HepG2 (cell line): ENCODE results near the gene PSD4. TPM values are rescaled to one million over a fixed set of nuclear protein-coding genes. Genes with fewer than 3 reads are reported as not detected.

Source experiments
- ATAD3A ChIP-seq: sonication (generic); formaldehyde crosslinking; IDR thresholded peaks from 2 replicates; pipeline ENCODE4 v1.4.0; 2020; ENCODE audit warnings: missing genetic modification reagents
- GABPB1 ChIP-seq: IDR thresholded peaks from 2 replicates; pipeline ENCODE4 v1.6.1; 2016; ENCODE audit warnings: mild to moderate bottlenecking, missing genetic modification reagents, moderate library complexity, missing compliant biosample characterization
- NFATC3 ChIP-seq: sonication (generic); formaldehyde crosslinking; IDR thresholded peaks from 2 replicates; pipeline ENCODE4 v1.5.1; 2020; ENCODE audit warnings: mild to moderate bottlenecking, missing genetic modification reagents
- NFIB ChIP-seq: sonication (generic); formaldehyde crosslinking; IDR thresholded peaks from 2 replicates; pipeline ENCODE4 v1.9.0; 2021; ENCODE audit warnings: missing genetic modification reagents, mild to moderate bottlenecking, borderline replicate concordance
- SATB2 ChIP-seq: sonication (generic); formaldehyde crosslinking; IDR thresholded peaks from 2 replicates; pipeline ENCODE4 v1.5.0; 2020; ENCODE audit warnings: missing genetic modification reagents
- SPEN ChIP-seq: sonication (generic); formaldehyde crosslinking; IDR thresholded peaks from 2 replicates; pipeline ENCODE4 v1.5.1; 2020; ENCODE audit warnings: low read depth, mild to moderate bottlenecking, missing genetic modification reagents
- TEAD3 ChIP-seq: optimal IDR thresholded peaks from 2 replicates; pipeline ENCODE3; 2016; ENCODE audit warnings: borderline replicate concordance
- ZNF589 ChIP-seq: sonication (generic); formaldehyde crosslinking; conservative IDR thresholded peaks from 2 replicates; pipeline ENCODE4 v1.8.0; 2022; ENCODE audit warnings: mild to moderate bottlenecking, moderate library complexity, missing genetic modification reagents
- ZNF614 ChIP-seq: IDR thresholded peaks from 2 replicates; pipeline ENCODE4 v1.6.1; 2018; ENCODE audit warnings: missing biosample characterization, missing genetic modification reagents, inconsistent platforms, borderline replicate concordance
- ZNF839 ChIP-seq: sonication (generic); formaldehyde crosslinking; IDR thresholded peaks from 2 replicates; pipeline ENCODE4 v1.4.0; 2020; ENCODE audit warnings: missing genetic modification reagents, mild to moderate bottlenecking, borderline replicate concordance
- ZSCAN9 ChIP-seq: IDR thresholded peaks from 2 replicates; pipeline ENCODE4 v1.6.1; 2016; ENCODE audit warnings: borderline replicate concordance
- polyA plus RNA-seq, 8 experiments: library from polyadenylated mRNA; depleted of rRNA in 3 of 8; stranded (reverse) in 7 of 8; unstranded in 1 of 8; fragments of >200 nt; fragmentation: Illumina TruSeq in 4 of 8; extraction: Trizol in 4 of 8; gene quantifications; 2 replicates each; pipeline versions ENCODE4 v1.2.1 to v1.2.3, GENCODE V29; 2011 to 2016; ENCODE audit warnings: low read depth in 4 of 8, missing spikeins in 1 of 8, mixed read lengths in 1 of 8; ENCODE audit not compliant: insufficient read depth in 1 of 8
- total RNA-seq, 5 experiments: library from RNA; depleted of rRNA; stranded (reverse); fragments of >200 nt; fragmentation: Illumina TruSeq; extraction: Trizol; gene quantifications; 2 replicates each; pipeline ENCODE4 v1.2.3, GENCODE V29; 2016; ENCODE audit warnings: low read depth in 1 of 5
- TF ChIP-seq, protein P1 (sequence below): IDR thresholded peaks from 2 replicates; pipeline ENCODE4 v1.6.1; 2018; ENCODE audit warnings: missing genetic modification reagents, mild to moderate bottlenecking, missing compliant biosample characterization
- TF ChIP-seq, protein P2 (sequence below): IDR thresholded peaks from 2 replicates; pipeline ENCODE4 v1.6.1; 2016; ENCODE audit warnings: low read depth, missing genetic modification reagents, missing compliant biosample characterization
- TF ChIP-seq, protein P3 (sequence below): IDR thresholded peaks from 2 replicates; pipeline ENCODE4 v1.6.1; 2012; ENCODE audit warnings: low read length, improper control_type of control experiment
- TF ChIP-seq, protein P4 (sequence below): sonication (generic); formaldehyde crosslinking; conservative IDR thresholded peaks from 2 replicates; pipeline ENCODE4 v1.4.0; 2020; ENCODE audit warnings: mild to moderate bottlenecking, missing genetic modification reagents, moderate library complexity

PSD4 gene
- total and polyA plus RNA-seq, 2 of the 13 experiments (the other 11 are each of a cell fraction or from before 2014, with no cell fraction given), result 5.8 to 9.4 TPM

DNA sequence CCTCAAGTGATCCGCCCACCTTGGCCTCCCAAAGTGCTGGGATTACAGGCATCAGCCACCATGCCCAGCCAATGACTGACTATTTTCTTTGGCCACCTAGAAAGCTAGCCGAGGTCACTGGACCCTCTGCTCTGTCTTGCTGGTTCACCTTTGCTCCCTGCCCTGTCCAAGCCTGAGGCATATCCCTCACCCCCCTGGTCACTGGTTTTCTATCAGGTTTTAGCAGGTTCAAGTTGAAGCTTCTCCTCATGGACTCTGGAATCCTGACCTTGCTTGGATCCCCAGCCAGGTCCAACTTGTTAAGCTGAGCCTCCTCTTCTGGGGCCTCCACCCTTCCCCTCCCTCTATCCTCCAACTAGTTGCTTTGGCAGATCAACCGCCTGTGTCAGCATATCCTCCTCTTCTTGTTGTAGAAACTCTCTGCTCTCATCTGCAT is 71.5 kb downstream of the PSD4 start (continued):
- TF ChIP-seq ZNF839 (CRISPR knock-in tag) (no peak), SPEN (CRISPR knock-in tag) (no peak), SATB2 (no peak), ZNF589 (CRISPR knock-in tag) (no peak), GABPB1 (CRISPR knock-in tag) (no peak), NFIB (CRISPR knock-in tag) (no peak), NFATC3 (no peak), ZSCAN9 (no peak), TEAD3 (CRISPR knock-in tag) (peak; percentile 51), ZNF614 (CRISPR knock-in tag) (no peak), ATAD3A (CRISPR knock-in tag) (no peak)
- TF ChIP-seq, protein P1, sequence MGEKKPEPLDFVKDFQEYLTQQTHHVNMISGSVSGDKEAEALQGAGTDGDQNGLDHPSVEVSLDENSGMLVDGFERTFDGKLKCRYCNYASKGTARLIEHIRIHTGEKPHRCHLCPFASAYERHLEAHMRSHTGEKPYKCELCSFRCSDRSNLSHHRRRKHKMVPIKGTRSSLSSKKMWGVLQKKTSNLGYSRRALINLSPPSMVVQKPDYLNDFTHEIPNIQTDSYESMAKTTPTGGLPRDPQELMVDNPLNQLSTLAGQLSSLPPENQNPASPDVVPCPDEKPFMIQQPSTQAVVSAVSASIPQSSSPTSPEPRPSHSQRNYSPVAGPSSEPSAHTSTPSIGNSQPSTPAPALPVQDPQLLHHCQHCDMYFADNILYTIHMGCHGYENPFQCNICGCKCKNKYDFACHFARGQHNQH (CRISPR knock-in tag), result 0 out of 2 replicates have a peak, but pooled peaks have one; percentile 40
- TF ChIP-seq, protein P2, sequence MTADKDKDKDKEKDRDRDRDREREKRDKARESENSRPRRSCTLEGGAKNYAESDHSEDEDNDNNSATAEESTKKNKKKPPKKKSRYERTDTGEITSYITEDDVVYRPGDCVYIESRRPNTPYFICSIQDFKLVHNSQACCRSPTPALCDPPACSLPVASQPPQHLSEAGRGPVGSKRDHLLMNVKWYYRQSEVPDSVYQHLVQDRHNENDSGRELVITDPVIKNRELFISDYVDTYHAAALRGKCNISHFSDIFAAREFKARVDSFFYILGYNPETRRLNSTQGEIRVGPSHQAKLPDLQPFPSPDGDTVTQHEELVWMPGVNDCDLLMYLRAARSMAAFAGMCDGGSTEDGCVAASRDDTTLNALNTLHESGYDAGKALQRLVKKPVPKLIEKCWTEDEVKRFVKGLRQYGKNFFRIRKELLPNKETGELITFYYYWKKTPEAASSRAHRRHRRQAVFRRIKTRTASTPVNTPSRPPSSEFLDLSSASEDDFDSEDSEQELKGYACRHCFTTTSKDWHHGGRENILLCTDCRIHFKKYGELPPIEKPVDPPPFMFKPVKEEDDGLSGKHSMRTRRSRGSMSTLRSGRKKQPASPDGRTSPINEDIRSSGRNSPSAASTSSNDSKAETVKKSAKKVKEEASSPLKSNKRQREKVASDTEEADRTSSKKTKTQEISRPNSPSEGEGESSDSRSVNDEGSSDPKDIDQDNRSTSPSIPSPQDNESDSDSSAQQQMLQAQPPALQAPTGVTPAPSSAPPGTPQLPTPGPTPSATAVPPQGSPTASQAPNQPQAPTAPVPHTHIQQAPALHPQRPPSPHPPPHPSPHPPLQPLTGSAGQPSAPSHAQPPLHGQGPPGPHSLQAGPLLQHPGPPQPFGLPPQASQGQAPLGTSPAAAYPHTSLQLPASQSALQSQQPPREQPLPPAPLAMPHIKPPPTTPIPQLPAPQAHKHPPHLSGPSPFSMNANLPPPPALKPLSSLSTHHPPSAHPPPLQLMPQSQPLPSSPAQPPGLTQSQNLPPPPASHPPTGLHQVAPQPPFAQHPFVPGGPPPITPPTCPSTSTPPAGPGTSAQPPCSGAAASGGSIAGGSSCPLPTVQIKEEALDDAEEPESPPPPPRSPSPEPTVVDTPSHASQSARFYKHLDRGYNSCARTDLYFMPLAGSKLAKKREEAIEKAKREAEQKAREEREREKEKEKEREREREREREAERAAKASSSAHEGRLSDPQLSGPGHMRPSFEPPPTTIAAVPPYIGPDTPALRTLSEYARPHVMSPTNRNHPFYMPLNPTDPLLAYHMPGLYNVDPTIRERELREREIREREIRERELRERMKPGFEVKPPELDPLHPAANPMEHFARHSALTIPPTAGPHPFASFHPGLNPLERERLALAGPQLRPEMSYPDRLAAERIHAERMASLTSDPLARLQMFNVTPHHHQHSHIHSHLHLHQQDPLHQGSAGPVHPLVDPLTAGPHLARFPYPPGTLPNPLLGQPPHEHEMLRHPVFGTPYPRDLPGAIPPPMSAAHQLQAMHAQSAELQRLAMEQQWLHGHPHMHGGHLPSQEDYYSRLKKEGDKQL (CRISPR knock-in tag), result no peak
- TF ChIP-seq, protein P3, sequence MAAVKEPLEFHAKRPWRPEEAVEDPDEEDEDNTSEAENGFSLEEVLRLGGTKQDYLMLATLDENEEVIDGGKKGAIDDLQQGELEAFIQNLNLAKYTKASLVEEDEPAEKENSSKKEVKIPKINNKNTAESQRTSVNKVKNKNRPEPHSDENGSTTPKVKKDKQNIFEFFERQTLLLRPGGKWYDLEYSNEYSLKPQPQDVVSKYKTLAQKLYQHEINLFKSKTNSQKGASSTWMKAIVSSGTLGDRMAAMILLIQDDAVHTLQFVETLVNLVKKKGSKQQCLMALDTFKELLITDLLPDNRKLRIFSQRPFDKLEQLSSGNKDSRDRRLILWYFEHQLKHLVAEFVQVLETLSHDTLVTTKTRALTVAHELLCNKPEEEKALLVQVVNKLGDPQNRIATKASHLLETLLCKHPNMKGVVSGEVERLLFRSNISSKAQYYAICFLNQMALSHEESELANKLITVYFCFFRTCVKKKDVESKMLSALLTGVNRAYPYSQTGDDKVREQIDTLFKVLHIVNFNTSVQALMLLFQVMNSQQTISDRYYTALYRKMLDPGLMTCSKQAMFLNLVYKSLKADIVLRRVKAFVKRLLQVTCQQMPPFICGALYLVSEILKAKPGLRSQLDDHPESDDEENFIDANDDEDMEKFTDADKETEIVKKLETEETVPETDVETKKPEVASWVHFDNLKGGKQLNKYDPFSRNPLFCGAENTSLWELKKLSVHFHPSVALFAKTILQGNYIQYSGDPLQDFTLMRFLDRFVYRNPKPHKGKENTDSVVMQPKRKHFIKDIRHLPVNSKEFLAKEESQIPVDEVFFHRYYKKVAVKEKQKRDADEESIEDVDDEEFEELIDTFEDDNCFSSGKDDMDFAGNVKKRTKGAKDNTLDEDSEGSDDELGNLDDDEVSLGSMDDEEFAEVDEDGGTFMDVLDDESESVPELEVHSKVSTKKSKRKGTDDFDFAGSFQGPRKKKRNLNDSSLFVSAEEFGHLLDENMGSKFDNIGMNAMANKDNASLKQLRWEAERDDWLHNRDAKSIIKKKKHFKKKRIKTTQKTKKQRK, result no peak
- TF ChIP-seq, protein P4, sequence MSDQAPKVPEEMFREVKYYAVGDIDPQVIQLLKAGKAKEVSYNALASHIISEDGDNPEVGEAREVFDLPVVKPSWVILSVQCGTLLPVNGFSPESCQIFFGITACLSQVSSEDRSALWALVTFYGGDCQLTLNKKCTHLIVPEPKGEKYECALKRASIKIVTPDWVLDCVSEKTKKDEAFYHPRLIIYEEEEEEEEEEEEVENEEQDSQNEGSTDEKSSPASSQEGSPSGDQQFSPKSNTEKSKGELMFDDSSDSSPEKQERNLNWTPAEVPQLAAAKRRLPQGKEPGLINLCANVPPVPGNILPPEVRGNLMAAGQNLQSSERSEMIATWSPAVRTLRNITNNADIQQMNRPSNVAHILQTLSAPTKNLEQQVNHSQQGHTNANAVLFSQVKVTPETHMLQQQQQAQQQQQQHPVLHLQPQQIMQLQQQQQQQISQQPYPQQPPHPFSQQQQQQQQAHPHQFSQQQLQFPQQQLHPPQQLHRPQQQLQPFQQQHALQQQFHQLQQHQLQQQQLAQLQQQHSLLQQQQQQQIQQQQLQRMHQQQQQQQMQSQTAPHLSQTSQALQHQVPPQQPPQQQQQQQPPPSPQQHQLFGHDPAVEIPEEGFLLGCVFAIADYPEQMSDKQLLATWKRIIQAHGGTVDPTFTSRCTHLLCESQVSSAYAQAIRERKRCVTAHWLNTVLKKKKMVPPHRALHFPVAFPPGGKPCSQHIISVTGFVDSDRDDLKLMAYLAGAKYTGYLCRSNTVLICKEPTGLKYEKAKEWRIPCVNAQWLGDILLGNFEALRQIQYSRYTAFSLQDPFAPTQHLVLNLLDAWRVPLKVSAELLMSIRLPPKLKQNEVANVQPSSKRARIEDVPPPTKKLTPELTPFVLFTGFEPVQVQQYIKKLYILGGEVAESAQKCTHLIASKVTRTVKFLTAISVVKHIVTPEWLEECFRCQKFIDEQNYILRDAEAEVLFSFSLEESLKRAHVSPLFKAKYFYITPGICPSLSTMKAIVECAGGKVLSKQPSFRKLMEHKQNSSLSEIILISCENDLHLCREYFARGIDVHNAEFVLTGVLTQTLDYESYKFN (CRISPR knock-in tag), result peak; percentile 68
